ENCODE data around the gene RIN1. TPM values are rescaled to one million over a fixed set of nuclear protein-coding genes. Genes with fewer than 3 reads are reported as not detected.

Gene RIN1
- total and polyA plus RNA-seq, 9 of the 15 experiments (the other 6 are each of a cell fraction or from before 2014, with no cell fraction given): 0.01 to 1.2 (median 0.45) TPM; not detected in 1

GRCh38 chr11:66288671-66289547, 47.3 kb downstream of the RIN1 start, which contains the start of gene YIF1A (continued):
- peak; percentile 86 for TF ChIP-seq CEBPZ (IDR thresholded peaks at IDR 0.05; ENCODE audit: borderline replicate concordance, low read depth, low read length)
- TF ChIP-seq NR2C2 (CRISPR knock-in tag; IDR thresholded peaks at IDR 0.05): no peak; the same call in 1 of the 2 replicates
- peak; percentile 77 for TF ChIP-seq NR2C2 (tag; IDR thresholded peaks at IDR 0.05)
- peak; percentile 96 to 97 for TF ChIP-seq NRF1 (conservative IDR thresholded peaks at IDR 0.05 in 1 of 2, IDR thresholded peaks at IDR 0.05 in 1 of 2)
- TF ChIP-seq RBM17 (IDR thresholded peaks at IDR 0.05; ENCODE audit: borderline replicate concordance, low read depth, low read length): no peak
- TF ChIP-seq ATF7 (IDR thresholded peaks at IDR 0.05): peak; percentile 99
- TF ChIP-seq, protein P1, sequence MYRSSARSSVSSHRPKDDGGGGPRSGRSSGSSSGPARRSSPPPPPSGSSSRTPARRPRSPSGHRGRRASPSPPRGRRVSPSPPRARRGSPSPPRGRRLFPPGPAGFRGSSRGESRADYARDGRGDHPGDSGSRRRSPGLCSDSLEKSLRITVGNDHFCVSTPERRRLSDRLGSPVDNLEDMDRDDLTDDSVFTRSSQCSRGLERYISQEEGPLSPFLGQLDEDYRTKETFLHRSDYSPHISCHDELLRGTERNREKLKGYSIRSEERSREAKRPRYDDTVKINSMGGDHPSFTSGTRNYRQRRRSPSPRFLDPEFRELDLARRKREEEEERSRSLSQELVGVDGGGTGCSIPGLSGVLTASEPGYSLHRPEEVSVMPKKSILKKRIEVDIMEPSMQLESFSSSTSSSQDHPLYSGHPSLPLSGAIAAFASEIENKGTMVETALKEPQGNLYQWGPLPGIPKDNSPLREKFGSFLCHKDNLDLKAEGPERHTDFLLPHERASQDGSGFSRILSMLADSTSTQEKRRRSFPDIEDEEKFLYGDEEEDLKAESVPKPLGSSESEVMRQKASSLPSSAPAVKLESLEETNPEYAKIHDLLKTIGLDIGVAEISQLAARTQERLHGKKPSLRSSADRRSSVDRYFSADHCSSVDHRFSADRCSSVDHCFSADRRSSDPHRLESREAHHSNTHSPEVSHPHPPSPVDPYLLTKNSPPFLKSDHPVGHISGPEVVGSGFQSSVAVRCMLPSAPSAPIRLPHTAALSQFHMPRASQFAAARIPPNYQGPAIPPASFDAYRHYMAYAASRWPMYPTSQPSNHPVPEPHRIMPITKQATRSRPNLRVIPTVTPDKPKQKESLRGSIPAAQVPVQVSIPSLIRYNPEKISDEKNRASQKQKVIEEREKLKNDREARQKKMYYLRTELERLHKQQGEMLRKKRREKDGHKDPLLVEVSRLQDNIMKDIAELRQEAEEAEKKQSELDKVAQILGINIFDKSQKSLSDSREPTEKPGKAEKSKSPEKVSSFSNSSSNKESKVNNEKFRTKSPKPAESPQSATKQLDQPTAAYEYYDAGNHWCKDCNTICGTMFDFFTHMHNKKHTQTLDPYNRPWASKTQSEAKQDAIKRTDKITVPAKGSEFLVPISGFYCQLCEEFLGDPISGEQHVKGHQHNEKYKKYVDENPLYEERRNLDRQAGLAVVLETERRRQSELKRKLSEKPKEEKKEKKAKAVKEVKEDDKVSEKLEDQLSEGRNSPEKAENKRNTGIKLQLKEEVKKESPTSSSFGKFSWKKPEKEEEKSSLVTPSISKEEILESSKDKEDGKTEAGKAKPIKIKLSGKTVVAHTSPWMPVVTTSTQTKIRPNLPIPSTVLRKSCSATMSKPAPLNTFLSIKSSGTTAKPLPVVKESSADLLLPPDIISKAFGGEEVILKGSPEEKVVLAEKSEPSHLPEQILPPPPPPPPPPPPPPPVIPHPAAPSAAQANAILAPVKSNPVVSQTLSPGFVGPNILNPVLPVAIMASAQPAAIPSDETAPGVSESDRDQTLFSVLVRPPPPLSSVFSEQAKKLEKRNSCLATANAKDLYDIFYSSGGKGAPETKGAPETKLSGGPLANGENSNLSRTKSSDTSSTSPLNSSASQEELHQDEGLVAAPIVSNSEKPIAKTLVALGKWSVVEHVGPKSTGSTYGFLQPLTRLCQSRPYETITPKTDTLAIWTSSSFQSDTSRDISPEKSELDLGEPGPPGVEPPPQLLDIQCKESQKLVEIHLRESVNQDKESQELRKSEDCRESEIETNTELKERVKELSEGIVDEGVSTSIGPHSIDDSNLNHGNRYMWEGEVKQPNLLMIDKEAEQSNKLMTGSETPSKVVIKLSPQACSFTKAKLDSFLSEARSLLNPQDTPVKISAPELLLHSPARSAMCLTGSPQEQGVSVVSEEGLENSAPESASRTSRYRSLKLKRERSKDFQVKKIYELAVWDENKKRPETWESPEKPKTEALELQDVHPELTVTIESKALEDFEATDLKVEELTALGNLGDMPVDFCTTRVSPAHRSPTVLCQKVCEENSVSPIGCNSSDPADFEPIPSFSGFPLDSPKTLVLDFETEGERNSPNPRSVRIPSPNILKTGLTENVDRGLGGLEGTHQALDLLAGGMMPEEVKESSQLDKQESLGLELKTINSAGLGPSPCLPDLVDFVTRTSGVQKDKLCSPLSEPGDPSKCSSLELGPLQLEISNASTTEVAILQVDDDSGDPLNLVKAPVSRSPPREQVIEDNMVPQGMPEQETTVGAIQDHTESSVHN (IDR thresholded peaks at IDR 0.05; ENCODE audit: borderline replicate concordance in 1 of 2, low read depth in 1 of 2): 0 out of 4 replicates have a peak, but pooled peaks of 1 of the 2 experiments have one; percentile 20
- peak; percentile 98 for TF ChIP-seq MBD2 (IDR thresholded peaks at IDR 0.05; ENCODE audit: borderline replicate concordance, low read depth)

All from K562 (cell line).